Left hindlimb (tissue), 1 donor: ENCODE data around the gene NOL9.
"Not testable (repeated sequence)": the region's sequence is repeated elsewhere in the genome, so short reads cannot be mapped to it uniquely, and the experiment has no call there.

Experiments used
- DNase-seq: peaks from one replicate; pipeline ENCODE4 v3.0.0-alpha.2; 2018

Gene NOL9

DNA sequence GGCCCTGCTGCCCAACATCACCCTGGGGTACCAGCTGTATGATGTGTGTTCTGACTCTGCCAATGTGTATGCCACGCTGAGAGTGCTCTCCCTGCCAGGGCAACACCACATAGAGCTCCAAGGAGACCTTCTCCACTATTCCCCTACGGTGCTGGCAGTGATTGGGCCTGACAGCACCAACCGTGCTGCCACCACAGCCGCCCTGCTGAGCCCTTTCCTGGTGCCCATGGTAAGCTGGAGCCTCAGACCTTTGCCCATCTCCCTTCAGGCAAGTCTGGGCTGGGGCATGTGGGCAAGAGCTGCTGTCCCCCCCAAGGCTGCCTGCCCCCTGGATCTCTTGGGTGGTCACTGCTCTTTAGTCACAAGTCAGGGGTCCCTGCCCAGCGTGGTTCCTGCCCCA, 16.7 kb upstream of the NOL9 start:
- no peak for DNase-seq

DNA sequence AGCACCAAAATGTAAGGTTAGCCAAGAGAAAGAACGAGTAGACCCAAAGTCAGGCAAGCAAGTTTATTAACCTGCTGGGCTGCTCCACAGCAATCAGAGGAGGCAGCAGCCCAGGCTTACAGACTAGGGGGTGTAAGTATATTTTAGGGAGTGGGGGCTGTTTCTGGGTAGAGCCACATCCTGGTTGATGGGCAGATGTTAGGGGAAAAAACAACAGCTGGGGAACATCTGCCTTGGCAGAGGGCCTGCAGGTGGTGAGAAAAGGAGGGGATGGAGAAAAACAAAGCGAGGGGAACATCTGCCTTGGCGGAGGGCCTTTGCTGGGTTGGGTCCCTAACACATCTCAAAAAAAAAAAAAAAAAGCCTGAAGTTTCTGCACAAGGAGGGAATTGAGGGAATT, 15.8 kb upstream of the NOL9 start:
- no peak for DNase-seq

DNA sequence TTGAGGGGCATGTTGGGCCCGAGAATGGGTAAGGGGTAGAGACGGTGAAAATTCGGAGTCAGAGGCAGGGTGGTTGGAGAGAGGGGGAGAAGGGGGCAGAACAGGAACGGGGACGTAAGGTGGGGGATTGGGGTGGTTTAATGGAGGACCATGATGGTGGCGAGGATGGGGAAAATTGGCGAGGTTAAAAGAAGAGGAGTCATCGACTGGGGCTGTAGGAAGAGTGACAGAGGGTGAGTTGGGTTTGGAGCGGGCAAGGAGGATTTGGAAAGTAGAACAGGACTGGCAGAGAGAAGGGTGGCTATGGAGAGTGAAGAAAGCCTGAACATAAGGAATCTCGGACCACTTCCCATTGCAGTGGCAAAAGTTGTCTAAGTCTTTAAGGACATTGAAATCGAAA, 14.7 kb upstream of the NOL9 start:
- no peak for DNase-seq

DNA sequence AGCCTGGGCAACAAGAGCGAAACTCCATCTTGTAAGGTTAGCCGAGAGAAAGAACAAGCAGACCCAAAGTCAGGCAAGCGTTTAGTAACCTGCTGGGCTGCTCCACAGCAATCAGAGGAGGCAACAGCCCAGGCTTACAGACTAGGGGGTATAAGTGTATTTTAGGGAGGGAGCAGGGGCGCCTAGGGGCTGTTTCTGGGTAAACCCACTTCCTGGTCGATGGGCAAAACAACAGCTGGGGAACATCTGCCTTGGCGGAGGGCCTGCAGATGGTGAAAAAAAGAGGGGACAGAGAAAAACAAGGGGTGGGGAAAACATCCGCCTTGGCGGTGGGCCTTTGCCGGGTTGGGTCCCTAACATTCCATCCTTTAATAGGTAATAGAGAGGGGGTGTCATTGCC, 6.0 kb upstream of the NOL9 start:
- DNase-seq: no peak

DNA sequence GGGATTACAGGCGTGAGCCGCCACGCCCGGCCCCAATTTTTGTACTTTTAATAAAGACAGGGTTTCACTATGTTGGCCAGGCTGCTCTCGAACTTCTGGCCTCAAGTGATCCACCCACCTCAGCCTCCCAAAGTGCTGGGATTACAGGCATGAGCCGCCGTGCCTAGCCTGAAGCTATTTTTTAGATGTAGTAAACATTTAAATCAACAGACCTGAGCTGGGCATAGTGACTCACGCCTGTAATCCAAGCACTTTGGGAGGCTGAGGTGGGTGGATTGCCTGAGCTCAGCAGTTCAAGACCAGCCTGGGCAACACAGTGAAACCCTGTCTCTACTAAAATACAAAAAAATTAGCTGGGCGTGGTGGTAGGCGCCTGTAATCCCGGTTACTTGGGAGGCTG, 4.8 kb upstream of the NOL9 start:
- DNase-seq: not testable (repeated sequence)

DNA sequence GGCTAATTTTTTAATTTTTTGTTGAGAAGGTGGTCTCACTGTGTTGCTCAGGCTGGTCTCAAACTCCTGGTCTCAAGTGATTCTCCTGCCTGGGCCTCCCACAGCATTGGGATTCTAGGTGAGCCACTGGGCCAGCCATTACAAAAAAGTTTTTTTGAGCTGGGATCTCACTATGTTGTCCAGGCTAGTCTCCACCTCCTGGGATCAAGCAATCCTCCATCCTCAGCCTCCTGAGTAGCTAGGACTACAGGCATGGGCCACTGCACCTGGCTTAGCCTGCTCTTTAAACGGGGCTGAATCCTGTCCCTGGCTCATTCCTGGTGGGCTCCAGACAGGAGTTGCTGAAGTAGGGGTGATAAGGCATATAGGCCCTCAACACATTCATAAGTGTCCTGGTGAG, 3.3 kb upstream of the NOL9 start:
- DNase-seq: no peak

DNA sequence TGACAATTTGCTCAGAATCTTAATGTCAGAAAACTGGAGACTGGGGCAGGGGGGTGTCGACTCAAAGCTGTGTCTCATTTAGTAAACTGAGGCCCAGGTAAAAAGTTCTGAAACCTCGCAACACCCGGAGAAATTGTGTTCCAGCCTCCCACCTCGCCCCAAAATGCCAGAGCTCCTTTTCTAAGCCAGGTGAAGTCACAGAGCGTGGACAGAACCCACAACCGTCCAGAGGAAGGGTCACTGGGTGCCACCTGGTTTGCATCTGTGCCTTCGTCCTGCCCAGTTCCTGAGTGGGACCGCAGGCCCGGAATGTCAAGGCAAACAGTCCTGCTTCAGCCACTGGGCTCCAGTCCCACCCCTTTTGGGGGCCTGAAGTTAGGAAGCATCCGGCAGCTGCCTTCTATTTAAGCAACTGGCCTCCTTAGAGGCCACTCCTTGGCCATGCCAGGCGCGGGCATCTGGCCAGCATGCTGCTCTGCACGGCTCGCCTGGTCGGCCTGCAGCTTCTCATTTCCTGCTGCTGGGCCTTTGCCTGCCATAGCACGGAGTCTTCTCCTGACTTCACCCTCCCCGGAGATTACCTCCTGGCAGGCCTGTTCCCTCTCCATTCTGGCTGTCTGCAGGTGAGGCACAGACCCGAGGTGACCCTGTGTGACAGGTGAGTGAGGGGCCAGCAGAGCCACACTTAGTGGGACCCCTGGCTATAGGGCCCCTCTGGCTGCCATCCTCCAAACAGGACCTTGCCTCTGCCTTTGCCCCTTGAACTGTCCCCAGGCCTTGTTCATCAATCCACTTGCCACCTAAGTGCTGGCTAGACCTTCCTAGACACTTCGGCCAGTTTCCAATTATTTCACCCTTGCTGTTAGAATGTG, 830 bp upstream of the NOL9 start, which contains the start of gene TAS1R1:
TAS1R1 (plus strand) TSS at position 401 of the 872 bp plus-strand sequence; CDS start at position 468, 67 bp downstream.
- peak; percentile 64 for DNase-seq

DNA sequence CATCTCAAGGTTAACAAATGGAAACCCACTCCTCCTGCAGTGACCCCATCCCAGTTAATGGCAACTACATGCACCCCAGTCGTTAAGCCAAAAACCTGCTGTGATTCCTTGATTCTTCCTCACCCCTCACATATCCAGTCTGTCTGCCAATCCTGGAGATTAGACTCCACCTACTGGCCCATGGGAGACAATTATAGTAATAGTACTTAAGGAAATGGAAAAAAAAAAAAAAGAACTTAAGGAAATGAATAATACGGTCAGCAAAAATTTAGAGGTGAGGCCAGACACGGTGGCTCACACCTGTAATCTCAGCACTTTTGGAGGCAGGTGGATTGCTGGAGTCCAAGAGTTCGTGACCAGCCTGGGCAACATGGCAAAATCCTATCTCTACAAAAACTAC, 7.0 kb downstream of the NOL9 start:
- no peak for DNase-seq

DNA sequence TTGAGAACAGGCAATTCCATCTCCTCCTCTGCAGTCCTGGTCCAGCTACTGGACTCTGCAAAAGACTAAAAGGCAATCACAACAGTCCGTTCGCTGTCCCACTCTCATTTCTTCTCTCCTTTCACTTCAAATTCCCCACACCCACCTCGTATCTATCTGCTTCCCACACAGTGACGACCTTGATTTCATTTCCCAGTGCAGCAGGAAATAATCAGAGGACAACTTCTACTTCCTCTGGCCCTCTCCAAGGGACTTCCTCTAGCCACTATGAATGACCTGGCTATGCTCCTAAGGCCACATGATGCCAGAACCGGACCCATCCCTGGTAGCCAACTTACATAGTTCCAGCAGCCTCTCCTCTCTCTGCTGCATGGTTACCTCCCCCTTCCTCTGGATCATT, 8.0 kb downstream of the NOL9 start:
- DNase-seq: no peak

DNA sequence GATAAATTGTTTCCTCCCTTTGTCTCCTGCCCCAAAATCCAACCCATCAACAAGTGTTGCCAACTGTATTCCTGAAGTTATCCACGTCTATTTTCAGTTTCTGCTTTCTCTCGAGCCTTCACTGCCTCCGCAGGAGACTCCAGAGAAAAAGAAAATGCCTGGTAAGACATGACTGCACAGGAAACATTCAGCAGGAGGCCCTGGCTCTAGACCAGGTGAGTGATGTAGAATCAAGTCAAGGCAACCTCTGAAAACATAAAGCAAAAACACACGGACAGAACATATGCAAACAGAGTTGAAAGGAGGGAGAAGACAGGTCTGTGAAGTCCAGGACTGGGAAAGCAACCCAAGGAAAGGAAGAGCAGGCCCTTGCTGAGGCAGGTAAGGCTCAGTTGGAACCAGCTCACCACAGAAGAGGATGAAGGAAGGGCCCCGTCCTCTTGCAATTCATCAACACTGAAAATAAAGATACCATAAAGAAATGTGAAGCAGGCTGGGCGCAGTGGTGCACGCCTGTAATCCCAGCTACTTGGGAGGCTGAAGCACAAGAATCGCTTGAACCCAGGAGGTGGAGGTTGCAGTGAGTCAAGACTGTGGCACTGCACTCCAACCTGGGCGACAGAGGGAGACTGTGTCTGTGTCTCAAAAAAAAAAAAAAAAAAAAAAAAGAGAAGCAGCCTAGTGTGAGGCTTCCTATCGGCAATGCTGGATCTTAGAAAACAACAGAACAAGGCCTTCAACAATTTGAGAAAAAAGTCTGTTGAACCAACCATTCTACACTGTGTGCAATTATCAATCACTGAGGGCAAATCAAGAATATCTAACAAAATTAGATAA, 8.8 kb downstream of the NOL9 start:
- no peak for DNase-seq

DNA sequence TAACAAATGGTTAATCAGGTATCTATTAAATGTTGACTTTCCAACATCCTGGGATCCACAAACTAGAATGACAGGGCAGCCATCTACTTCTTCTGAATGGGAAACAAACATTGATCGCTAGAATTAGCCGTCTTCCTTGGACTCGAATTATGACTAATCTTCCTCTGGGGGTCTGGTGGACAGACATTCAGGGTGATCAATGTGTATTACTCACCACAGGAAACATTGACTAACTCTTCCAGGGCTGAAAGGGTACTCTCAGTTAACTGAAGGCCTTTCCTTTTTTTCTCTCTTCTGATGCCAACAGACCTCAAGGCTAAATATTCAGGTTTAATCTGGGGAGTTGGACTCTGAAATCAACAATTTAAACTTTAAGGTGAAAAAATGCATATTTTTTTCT, 9.5 kb downstream of the NOL9 start:
- no peak for DNase-seq

DNA sequence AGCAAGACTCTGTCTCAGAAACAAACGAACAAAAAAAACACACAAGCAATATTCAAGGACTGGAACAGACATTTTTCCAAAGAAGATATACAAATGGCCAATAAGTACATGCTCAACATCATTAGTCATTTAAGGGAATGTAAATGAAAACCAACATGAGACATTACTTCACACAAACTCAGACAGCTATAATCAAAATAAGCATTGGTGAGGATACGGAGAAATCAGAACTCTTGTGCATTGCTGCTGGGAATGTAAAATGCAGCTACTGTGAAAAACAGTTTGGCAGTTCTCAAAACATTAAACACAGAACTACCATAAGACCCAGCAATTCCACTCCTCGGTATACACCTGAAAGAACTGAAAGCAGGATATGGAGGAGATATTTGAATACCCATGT, 15.4 kb downstream of the NOL9 start:
- no peak for DNase-seq

DNA sequence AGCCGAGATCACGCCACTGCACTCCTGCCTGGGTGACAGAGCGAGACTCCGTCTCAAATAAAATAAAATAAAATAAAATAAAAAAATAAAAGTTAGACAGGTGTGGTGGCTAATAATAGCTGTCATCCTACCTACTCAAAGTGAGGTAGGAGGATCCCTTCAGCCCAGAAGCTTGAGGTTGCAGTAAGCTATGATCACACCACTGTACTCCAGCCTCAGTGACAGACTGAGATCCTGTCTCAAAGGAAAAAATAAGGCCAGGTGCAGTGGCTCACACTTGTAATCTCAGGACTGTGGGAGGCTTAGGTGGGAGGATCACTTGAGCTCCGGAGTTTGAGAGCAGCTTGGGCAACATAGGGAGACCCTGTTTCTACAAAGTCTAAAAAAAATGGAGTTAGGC, 18.0 kb downstream of the NOL9 start:
- DNase-seq: no peak

DNA sequence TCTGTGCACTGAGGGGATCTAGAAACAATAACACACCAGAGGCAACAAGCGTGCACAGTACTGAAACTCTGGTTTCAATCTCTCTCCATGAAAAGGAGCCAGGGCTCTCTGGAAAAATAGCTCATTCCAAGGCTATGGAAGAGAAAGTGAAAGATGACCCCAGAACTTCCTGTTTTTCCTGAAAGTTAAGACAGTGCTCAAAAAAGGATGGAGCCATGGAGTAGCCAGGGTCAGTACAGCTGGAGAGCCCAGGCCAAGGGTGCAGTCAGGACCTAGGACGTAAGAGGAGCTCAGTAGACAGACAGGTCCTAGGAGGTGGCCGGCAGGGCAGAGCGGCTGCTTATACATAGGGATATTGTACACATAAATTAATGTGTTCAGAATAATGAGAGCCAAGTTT, 19.1 kb downstream of the NOL9 start:
- DNase-seq: no peak

DNA sequence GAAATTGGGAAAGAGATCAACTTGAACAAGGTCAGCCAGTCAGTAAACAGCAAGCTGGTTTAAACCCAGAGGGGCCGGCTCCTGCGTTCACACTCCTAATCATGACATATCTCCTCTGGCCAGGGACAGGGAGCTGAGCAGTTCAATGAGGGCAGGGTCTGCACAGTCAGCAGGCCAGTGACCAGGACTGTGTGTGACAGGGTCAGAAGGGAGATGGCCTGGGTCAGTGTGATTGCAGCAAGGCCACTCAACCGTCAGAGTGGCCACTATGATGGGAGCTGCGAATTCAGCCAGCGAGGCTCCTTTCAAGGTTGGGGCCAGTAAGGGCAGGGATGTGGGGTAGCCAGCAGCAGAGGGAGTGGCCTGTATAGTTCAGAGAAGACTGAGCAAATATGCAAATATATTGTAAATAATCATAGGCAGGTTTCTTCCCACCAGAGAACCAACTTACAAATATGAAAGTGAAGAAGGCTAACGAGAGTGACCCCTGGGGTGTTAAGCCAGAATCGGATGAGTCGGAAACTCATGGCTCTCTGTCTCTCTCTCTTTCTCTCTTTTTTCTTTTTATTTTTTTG, 20.0 kb downstream of the NOL9 start:
- DNase-seq: no peak

DNA sequence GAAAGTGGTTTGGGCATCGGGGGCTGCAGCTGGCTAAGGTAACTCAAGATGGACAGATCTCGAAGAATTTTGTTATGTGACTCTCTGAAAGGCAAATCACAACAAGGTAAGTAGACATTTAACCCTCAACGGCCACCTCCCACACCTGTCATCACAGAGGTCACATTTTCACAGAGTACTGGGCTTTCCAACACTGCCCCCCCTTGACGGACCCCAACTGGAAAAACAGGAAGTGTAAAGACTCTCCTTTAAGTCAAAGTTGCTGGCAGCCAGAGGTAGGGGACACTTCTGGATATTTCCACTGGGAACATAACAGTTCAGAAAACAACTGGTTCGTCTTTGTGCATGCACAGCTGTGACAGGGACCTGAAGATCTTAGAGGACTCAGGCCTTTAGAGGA, 22.3 kb downstream of the NOL9 start:
- no peak for DNase-seq

DNA sequence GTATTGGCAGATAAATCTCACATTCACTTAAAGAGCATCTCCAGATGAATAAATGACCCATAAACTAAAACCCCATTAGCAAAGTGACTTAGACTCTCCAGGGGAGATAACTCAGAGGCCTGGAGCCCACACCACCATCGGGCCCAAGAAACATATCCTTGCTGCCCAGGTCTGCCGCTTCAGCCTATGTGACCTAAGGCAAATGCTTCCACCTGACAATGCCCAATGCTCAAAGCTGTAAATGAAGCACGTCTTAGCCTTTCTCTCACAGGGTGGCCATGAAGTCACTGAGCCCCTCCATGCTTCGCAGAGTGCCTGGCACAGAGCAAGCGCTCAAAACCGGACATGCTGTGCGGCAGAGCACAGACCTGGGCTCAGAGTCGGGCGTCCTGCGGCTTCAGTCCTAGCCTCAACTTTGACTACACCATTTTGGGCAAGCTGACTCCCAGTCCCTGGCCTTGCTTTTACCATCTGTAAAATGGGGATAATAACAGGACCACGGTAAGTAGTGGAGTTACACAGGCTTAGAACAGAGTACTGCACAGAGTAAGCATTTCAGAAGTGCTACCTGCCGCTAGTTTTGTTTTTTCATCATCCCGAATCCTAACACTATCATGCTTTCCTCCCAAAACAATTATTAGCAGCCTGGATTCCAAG, 23.7 kb downstream of the NOL9 start:
- DNase-seq: no peak

DNA sequence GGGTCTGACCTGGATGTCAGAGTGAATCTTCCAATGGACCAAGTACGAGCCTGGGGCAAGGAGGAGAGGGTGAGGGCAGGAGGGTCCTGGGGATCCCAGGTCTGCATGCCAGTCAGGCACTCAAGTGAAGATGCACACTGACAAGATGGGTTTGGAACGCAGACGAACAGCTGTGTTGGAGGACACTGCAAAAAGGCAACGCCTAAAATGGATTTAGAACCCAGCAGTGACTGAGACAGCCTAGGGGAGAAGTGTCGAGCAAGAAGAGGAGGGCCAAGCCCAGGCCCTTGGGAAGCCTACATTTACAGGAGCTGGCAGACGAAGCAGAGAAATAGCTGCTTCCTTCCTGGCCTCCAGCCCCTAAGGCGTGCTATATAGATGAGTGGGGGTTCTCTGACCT, 25.8 kb downstream of the NOL9 start:
- DNase-seq: no peak

DNA sequence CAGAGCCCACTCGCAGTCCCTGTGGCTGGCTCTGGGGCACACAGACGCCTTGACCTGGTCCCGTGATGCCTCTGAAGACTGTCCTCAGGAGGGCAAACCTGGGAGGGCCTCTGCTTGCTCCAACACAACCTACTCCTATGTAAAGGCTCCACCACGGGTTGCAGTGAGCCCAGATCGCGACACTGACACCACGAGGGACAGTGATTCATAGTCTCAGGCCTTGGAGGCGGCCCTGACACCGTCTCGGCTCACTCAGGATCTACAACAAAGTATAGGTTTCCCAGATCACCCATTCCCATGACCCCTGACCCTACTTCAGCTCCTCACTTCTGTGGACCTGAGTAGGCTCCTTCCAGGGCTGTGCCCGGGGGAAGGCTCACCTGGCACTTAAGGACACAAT, 28.0 kb downstream of the NOL9 start:
- no peak for DNase-seq

DNA sequence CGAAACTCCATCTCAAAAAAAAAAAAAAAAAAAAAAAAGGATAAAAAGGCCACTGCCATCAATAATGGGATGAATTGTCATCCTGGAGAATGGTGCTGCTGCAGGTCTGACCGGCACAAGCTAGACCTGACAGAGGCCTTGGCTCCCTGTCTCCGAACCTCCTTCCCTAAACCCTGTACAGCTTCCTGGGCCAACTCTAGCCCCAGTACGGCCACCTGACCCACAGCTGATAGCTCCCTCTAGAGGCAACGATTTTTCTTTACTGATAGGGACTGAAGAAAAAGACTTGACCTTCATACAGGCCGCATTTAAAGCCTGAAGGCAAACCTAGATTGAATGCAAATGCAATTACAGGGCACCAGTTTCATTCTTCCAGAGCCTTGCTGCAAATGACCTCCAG, 30.7 kb downstream of the NOL9 start:
- DNase-seq: no peak

DNA sequence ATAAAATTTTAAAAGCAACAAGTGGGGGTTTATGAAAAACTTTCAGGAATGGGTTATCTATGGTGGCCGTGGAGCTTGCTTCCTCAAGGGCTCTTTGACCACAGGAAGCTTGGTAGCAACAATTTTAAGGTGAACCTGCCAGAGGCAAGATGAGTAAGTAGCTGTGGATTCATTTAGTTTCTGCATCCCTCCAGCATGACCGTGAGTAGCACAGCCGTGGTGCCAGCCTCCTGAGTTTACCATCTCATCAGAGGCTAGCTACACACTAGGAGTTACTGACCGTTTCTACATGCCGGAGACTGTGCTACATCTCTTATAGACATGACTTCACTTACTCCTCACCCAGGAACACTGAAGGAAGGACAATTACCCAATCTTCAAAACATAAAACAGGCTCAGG, 32.8 kb downstream of the NOL9 start:
- DNase-seq: no peak

DNA sequence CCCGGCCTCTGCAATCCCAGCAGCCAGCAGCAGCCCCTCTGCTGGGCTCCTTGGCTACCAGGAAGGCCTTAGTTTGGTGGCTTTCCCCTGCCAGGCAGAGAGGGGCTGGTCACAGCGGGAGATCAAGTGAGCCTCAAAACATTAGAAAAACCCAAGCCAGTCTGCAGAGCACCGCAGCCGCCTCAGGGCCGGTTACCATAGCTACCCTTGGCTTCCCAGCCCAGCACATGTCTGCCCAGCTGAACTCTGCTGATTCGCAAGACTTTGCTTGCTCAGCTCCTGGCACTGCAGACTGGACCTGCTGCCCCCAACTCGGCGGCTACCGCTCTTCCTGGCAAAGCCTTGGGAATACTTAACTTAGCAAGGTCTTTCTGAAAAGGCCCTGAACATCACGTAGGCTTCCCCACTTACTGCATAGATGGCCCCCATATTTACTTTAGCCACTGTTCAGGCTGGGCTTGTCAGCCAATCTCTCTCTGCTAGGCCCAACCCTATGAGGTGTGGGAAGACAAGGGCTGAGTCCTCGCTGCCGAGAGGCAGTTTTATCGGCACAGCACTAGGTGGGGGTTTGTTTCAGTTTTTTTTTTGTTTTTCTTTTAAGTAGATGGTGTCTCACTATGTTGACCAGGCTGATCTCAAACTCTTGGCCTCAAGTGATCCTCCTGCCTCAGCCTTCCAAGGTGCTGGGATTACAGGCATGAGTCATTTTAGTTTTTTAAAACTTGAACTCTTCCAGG, 34.2 kb downstream of the NOL9 start:
- peak; percentile 87 for DNase-seq
